GM21367 (cell line): Measurements from ENCODE around the gene CGRRF1.

Experiments
- ATAC-seq: cut with Tn5 transposase; IDR thresholded peaks from one replicate; pipeline ENCODE4 v1.9.1; 2021; ENCODE audit not compliant: unreplicated experiment

Gene CGRRF1

GRCh38 chr14:54538055-54538454 is 28.3 kb downstream of the CGRRF1 start:
- no peak for ATAC-seq

- ATAC-seq: no peak
These were observed 37.9 kb downstream of the CGRRF1 start for GRCh38 chr14:54547583-54547982.

- ATAC-seq: no peak
These were observed 38.8 kb downstream of the CGRRF1 start for GRCh38 chr14:54548491-54548890.

- no peak for ATAC-seq
These were observed 40.2 kb downstream of the CGRRF1 start for GRCh38 chr14:54549862-54550261.

- no peak for ATAC-seq
These were observed 40.8 kb downstream of the CGRRF1 start for GRCh38 chr14:54550514-54550913.

- no peak for ATAC-seq
These were observed 44.7 kb downstream of the CGRRF1 start for GRCh38 chr14:54554401-54554800.

GRCh38 chr14:54555651-54556050 is 45.9 kb downstream of the CGRRF1 start:
- ATAC-seq: no peak

GRCh38 chr14:54556535-54556934 is 46.8 kb downstream of the CGRRF1 start:
- ATAC-seq: no peak

GRCh38 chr14:54562334-54562733 is 52.6 kb downstream of the CGRRF1 start:
- no peak for ATAC-seq

- no peak for ATAC-seq
These were observed 54.6 kb downstream of the CGRRF1 start for GRCh38 chr14:54564071-54564867.

- no peak for ATAC-seq
These were observed 55.4 kb downstream of the CGRRF1 start for GRCh38 chr14:54564868-54565784.

GRCh38 chr14:54565785-54566409 is 56.2 kb downstream of the CGRRF1 start:
- ATAC-seq: peak; percentile 42

GRCh38 chr14:54566410-54567223 is 56.9 kb downstream of the CGRRF1 start, which contains the start of gene SAMD4A:
Gene SAMD4A (plus strand): TSS chr14:54567128. CDS start chr14:54567917, 789 bp downstream.
- ATAC-seq: peak; percentile 33

- no peak for ATAC-seq
These were observed 57.5 kb downstream of the CGRRF1 start for GRCh38 chr14:54567224-54567638.

GRCh38 chr14:54567639-54568561 is 58.2 kb downstream of the CGRRF1 start:
- ATAC-seq: no peak

GRCh38 chr14:54568821-54569595 is 59.3 kb downstream of the CGRRF1 start:
- no peak for ATAC-seq

- no peak for ATAC-seq
These were observed 60.3 kb downstream of the CGRRF1 start for GRCh38 chr14:54570047-54570446.

GRCh38 chr14:54570631-54571415 is 61.1 kb downstream of the CGRRF1 start:
- ATAC-seq: no peak
